Mesendoderm (in vitro differentiated cells): Measurements from ENCODE around the gene ZFP62.

Experiments
- DNase-seq: peaks from one replicate; pipeline ENCODE4 v3.0.0; 2013
- H2AK5ac ChIP-seq: 2 replicates; pipeline ENCODE4 v1.6.1; 2013; ENCODE audit warnings: low read length, inconsistent platforms
- H2BK120ac ChIP-seq: 2 replicates; pipeline ENCODE4 v1.6.1; 2013; ENCODE audit warnings: low read depth, mild to moderate bottlenecking, low read length, moderate library complexity, mixed read lengths
- H2BK15ac ChIP-seq: replicated peaks from 2 replicates; pipeline ENCODE4 v1.6.1; 2013; ENCODE audit warnings: low read depth, mild to moderate bottlenecking, moderate library complexity
- H2BK5ac ChIP-seq: 2 replicates; pipeline ENCODE4 v1.6.1; 2013; ENCODE audit warnings: low read length, inconsistent platforms
- H3K18ac ChIP-seq: 2 replicates; pipeline ENCODE4 v1.6.1; 2013; ENCODE audit warnings: mild to moderate bottlenecking, low read length, mixed read lengths
- H3K23ac ChIP-seq: one replicate; pipeline ENCODE4 v1.6.1; 2013; ENCODE audit warnings: low read length
- H3K27ac ChIP-seq: 2 replicates; pipeline ENCODE4 v1.5.1; 2013; ENCODE audit warnings: low read depth, mild to moderate bottlenecking, inconsistent platforms, low read length, moderate library complexity
- H3K27me3 ChIP-seq: 2 replicates; pipeline ENCODE4 v1.6.1; 2013; ENCODE audit warnings: low read length, control low read depth, mild to moderate bottlenecking, inconsistent platforms; ENCODE audit not compliant: insufficient read depth, poor library complexity
- H3K36me3 ChIP-seq: 2 replicates; pipeline ENCODE4 v1.6.1; 2013; ENCODE audit warnings: low read length, inconsistent platforms; ENCODE audit not compliant: control insufficient read depth, insufficient read depth
- H3K4ac ChIP-seq: one replicate; pipeline ENCODE4 v1.6.1; 2013; ENCODE audit warnings: low read depth, mild to moderate bottlenecking, low read length, moderate library complexity
- H3K4me1 ChIP-seq: 2 replicates; pipeline ENCODE4 v1.6.1; 2013; ENCODE audit warnings: low read depth, low read length, inconsistent platforms; ENCODE audit not compliant: control insufficient read depth
- H3K4me2 ChIP-seq: 2 replicates; pipeline ENCODE4 v1.6.1; 2013; ENCODE audit warnings: low read length
- H3K4me3 ChIP-seq: 2 replicates; pipeline ENCODE4 v1.5.1; 2013; ENCODE audit warnings: mild to moderate bottlenecking, low read length
- H3K56ac ChIP-seq: one replicate; pipeline ENCODE4 v1.6.1; 2013; ENCODE audit warnings: low read length
- H3K79me1 ChIP-seq: 2 replicates; pipeline ENCODE4 v1.6.1; 2013; ENCODE audit warnings: low read length, inconsistent platforms
- H3K79me2 ChIP-seq: 2 replicates; pipeline ENCODE4 v1.6.1; 2013; ENCODE audit warnings: mild to moderate bottlenecking, low read length; ENCODE audit not compliant: control insufficient read depth, insufficient read depth
- H3K9ac ChIP-seq: 2 replicates; pipeline ENCODE4 v1.6.1; 2013; ENCODE audit warnings: low read length, inconsistent platforms
- H4K5ac ChIP-seq: one replicate; pipeline ENCODE4 v1.6.1; 2013; ENCODE audit warnings: low read length
- H4K8ac ChIP-seq: one replicate; pipeline ENCODE4 v1.6.1; 2013; ENCODE audit warnings: low read depth, mild to moderate bottlenecking, control low read depth, low read length, moderate library complexity
- WGBS: extraction: QIAGEN DNeasy Blood & Tissue Kit; methylation state at CpG from one replicate; pipeline ENCODE4 v1.1.7; 2013; ENCODE audit warnings: low lambda C conversion rate, missing lambda C conversion rate; ENCODE audit not compliant: insufficient coverage; ENCODE audit errors: extremely low coverage; 5-methylcytosine and 5-hydroxymethylcytosine counted together

Gene ZFP62

GRCh38 chr5:180865981-180866695 is 5.1 kb upstream of the ZFP62 start:
- no peak overlapping the region for H3K18ac ChIP-seq
- H3K4me2 ChIP-seq: no peak overlapping the region
- no peaks in the 10 kb centered on the region for H3K79me1 ChIP-seq
- no CpG with 5 or more reads among the region's 5 CpGs for WGBS
- no peak overlapping the region for H3K9ac ChIP-seq
- H2BK5ac ChIP-seq: no peak overlapping the region
- H3K79me2 ChIP-seq: no peaks in the 10 kb centered on the region
- H3K4ac ChIP-seq: no peak overlapping the region
- H3K4me3 ChIP-seq: no peak overlapping the region
- H3K4me1 ChIP-seq: no peaks in the 10 kb centered on the region
- H3K23ac ChIP-seq: no peak overlapping the region
- H3K27me3 ChIP-seq: no peaks in the 10 kb centered on the region
- H3K36me3 ChIP-seq: no peaks in the 10 kb centered on the region
- no peak for DNase-seq
- H2AK5ac ChIP-seq: no peak overlapping the region
- H4K5ac ChIP-seq: no peak overlapping the region
- no peak overlapping the region for H2BK15ac ChIP-seq
- H3K56ac ChIP-seq: no peak overlapping the region
- no peak overlapping the region for H3K27ac ChIP-seq
- no peak overlapping the region for H2BK120ac ChIP-seq
- H4K8ac ChIP-seq: no peak overlapping the region

- Histone ChIP-seq H3K4me2 (no peak overlapping the region), H2BK15ac (no peak overlapping the region), H3K79me2 (no peaks in the 10 kb centered on the region), H2BK5ac (no peak overlapping the region), H3K18ac (peak overlapping the region; percentile 12), H3K4me1 (no peaks in the 10 kb centered on the region), H3K79me1 (no peaks in the 10 kb centered on the region), H3K27me3 (no peaks in the 10 kb centered on the region), H3K4me3 (no peak overlapping the region), H2AK5ac (no peak overlapping the region), H3K9ac (no peak overlapping the region), H3K4ac (no peak overlapping the region), H3K27ac (no peak overlapping the region), H3K23ac (no peak overlapping the region), H4K8ac (no peak overlapping the region), H2BK120ac (no peak overlapping the region), H4K5ac (no peak overlapping the region), H3K36me3 (no peaks in the 10 kb centered on the region), H3K56ac (no peak overlapping the region)
- peak; percentile 84 for DNase-seq
- no CpG with 5 or more reads among the region's 11 CpGs for WGBS
Observed at GRCh38 chr5:180862645-180863044, 1.6 kb upstream of the ZFP62 start.

- WGBS: no CpG with 5 or more reads among the region's 18 CpGs
- Histone ChIP-seq H4K5ac (no peak overlapping the region), H2AK5ac (no peak overlapping the region)
Observed at GRCh38 chr5:180860273-180860886, 696 bp downstream of the ZFP62 start.

GRCh38 chr5:180858586-180858985 is 2.5 kb downstream of the ZFP62 start:
- DNase-seq: no peak
- Histone ChIP-seq H2BK120ac (no peak overlapping the region), H4K8ac (no peak overlapping the region), H4K5ac (no peak overlapping the region), H3K27me3 (no peaks in the 10 kb centered on the region), H3K27ac (no peak overlapping the region), H3K9ac (no peak overlapping the region), H3K4me2 (no peak overlapping the region), H2BK5ac (no peak overlapping the region), H3K18ac (no peak overlapping the region), H3K4me3 (no peak overlapping the region), H3K23ac (no peak overlapping the region), H3K79me1 (peaks cover 2% of the 10 kb centered on the region), H3K56ac (no peak overlapping the region), H3K4me1 (no peaks in the 10 kb centered on the region), H3K79me2 (no peaks in the 10 kb centered on the region), H2BK15ac (no peak overlapping the region), H2AK5ac (no peak overlapping the region), H3K4ac (no peak overlapping the region), H3K36me3 (no peaks in the 10 kb centered on the region)
- WGBS: no CpG with 5 or more reads among the region's 6 CpGs

More at GRCh38 chr5:180860273-180860886, 696 bp downstream of the ZFP62 start:
- Histone ChIP-seq H2BK120ac (peak overlapping the region; percentile 3), H3K36me3 (no peaks in the 10 kb centered on the region), H2BK15ac (no peak overlapping the region), H3K4me2 (peak overlapping the region; percentile 65), H3K4ac (peak overlapping the region; percentile 92), H3K4me3 (peak overlapping the region; percentile 95), H3K9ac (peak overlapping the region; percentile 86), H3K18ac (peak overlapping the region; percentile 92), H3K56ac (peak overlapping the region; percentile 95), H3K79me1 (peaks cover under 1% of the 10 kb centered on the region), H3K27ac (peak overlapping the region; percentile 95), H2BK5ac (peak overlapping the region; percentile 89), H3K79me2 (no peaks in the 10 kb centered on the region), H3K27me3 (no peaks in the 10 kb centered on the region), H3K23ac (no peak overlapping the region), H3K4me1 (no peaks in the 10 kb centered on the region), H4K8ac (no peak overlapping the region)
- peak; percentile 91 for DNase-seq

GRCh38 chr5:180853848-180854176 is 7.3 kb downstream of the ZFP62 start:
- H3K56ac ChIP-seq: no peak overlapping the region
- H3K4me3 ChIP-seq: no peak overlapping the region
- H3K23ac ChIP-seq: no peak overlapping the region
- H2BK15ac ChIP-seq: no peak overlapping the region
- H3K4ac ChIP-seq: no peak overlapping the region
- H3K18ac ChIP-seq: no peak overlapping the region
- H2AK5ac ChIP-seq: no peak overlapping the region
- no peak overlapping the region for H3K4me2 ChIP-seq
- no peak overlapping the region for H3K9ac ChIP-seq
- no peak overlapping the region for H2BK120ac ChIP-seq
- peaks cover 4% of the 10 kb centered on the region for H3K79me1 ChIP-seq
- DNase-seq: no peak
- H4K5ac ChIP-seq: no peak overlapping the region
- H2BK5ac ChIP-seq: no peak overlapping the region
- H3K27ac ChIP-seq: no peak overlapping the region
- H3K4me1 ChIP-seq: no peaks in the 10 kb centered on the region
- WGBS: no CpG with 5 or more reads among the region's 1 CpG
- peaks cover 20% of the 10 kb centered on the region for H3K36me3 ChIP-seq
- H3K79me2 ChIP-seq: no peaks in the 10 kb centered on the region
- no peaks in the 10 kb centered on the region for H3K27me3 ChIP-seq
- H4K8ac ChIP-seq: no peak overlapping the region
